Measurements from ENCODE around the gene LARP6.

- TF ChIP-seq CTCF (conservative IDR thresholded peaks at IDR 0.05; ENCODE audit: low read depth, low read length) = no peak
- no peak for TF ChIP-seq CEBPB (IDR thresholded peaks at IDR 0.05; ENCODE audit: low read depth, low read length)
- TF ChIP-seq MAFK (IDR thresholded peaks at IDR 0.05; ENCODE audit: low read depth, low read length) = no peak
- no peak for TF ChIP-seq POLR2A (IDR thresholded peaks at IDR 0.05; ENCODE audit: low read depth, low read length)
- TF ChIP-seq SMC3 (IDR thresholded peaks at IDR 0.05; ENCODE audit: low read depth, low read length) = no peak
- no peak for TF ChIP-seq FOS (IDR thresholded peaks at IDR 0.05; ENCODE audit: low read depth, low read length)
- TF ChIP-seq USF2 (IDR thresholded peaks at IDR 0.05; ENCODE audit: low read depth, low read length) = no peak
- TF ChIP-seq RAD21 (IDR thresholded peaks at IDR 0.05; ENCODE audit: low read length) = no peak
- TF ChIP-seq RCOR1 (IDR thresholded peaks at IDR 0.05; ENCODE audit: insufficient replicate concordance, low read length) = no peak
- TF ChIP-seq BHLHE40 (IDR thresholded peaks at IDR 0.05; ENCODE audit: low read depth, low read length) = no peak
Observed at GRCh38 chr15:70817266-70817665, 36.7 kb downstream of the LARP6 start.

All from IMR-90 (cell line).